Hematopoietic multipotent progenitor cell (in vitro differentiated cells): ENCODE results near the gene FAM53B. TPM values are rescaled to one million over a fixed set of nuclear protein-coding genes. Genes with fewer than 3 reads are reported as not detected.

Experiments
- DNase-seq, 3 donors: peaks; one replicate each; pipeline ENCODE4 v3.0.0-alpha.2; 2011 to 2015; ENCODE audit warnings: low read depth in 2 of 3, low spot score in 2 of 3
- total RNA-seq: library from RNA; depleted of rRNA; stranded (reverse); fragments of >200 nt; gene quantifications from one replicate; pipeline ENCODE4 v1.2.3, GENCODE V29; 2012

The FAM53B gene
- total RNA-seq, 1 donor: 32.9 TPM

DNA sequence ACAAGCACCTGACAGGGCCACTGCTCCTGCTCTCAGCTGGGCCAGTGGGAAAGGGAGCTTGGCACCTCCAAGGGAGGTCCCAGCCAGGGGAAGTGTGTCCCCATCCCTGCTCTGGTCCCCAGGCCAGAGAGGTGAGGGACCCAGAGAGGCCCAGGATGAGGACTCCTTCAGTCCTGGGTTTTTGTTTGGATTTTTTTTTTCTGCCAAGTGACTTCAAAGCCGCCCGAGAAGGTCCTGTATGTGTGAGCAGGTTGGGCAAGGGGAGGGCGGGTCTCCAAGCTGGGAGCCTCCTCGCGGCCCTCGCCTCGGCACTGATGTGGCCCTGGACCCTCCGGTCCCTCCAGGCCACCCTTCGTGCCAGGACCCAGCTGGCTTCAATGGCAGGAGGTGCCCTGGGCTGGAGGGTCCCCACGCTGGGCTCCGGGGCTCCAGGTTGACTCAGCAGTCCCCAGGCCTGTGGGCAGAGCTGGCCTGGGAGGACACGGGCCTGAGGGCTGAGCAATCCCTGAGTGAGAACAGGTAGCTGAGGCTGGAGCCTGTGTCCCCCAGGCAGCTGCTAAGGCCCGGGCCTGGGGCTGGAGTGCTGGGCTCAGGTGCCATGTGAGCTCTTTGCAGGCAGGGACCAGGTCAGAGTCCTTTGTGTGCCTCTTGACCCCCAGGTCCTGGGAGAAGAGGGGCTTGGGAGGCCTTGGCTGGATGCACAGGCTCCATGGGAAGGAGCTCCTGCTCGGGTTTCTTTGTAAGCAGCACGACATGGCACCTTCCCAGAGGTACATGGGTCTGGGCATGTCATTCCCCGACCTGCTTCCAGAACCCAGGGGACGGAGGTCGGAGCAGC, 140.6 kb downstream of the FAM53B start:
- no peak for DNase-seq

DNA sequence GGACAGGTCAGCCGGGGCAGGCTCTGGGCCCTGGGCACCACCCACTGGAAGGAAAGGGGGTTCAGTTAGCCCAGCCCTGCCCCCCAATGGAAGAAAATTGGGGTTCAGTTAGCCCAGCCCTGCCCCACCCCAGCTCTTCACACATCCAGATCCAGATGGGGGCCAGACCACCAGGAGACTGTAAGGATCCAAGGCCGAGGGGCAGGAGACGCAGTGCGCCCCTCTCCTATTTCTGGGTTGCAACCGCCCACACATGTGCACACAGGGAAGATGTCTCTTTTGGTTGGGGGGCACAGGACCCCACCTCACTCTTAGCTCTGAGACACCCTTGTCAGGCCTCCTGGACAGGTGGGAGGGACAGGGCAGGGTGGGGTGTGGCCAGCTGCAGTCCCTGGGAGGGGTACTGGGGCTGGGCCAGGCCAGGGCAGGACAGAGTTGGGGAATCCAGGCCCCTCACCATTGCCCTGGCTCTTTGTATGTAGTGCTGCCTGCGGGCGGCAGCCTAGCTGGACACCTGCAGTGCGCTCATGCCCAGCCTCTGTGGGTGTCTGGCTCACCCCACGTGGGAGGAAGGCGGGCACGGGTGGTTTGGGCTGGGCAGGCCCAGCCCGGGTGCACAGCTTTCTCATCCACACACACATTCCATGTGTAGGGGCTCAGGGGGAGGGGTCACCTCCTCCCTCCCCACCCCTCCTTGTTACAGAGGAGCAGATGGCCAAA, 141.4 kb downstream of the FAM53B start:
- no peak for DNase-seq

DNA sequence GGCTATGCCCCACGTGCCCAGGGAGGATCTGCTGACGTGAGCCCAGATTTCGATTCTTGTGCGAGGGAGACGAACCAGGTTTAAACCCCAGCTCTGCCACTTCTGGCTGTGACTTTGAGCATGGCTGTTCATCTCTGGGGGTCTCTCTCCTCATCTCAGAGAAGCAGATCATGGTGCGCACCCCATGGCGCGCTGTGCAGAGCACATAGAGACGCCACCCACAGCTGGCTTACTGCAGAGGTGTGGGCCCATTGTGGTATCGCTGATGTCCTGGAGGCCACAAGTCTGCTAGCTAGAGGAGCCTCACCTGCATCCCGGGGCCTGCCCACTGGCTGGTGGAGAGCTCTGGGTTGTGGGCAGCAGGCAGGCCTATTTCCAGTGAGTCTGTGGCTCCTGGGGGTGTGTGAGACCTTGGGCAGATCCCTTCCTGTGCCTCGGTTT, 142.0 kb downstream of the FAM53B start:
- no peak for DNase-seq

DNA sequence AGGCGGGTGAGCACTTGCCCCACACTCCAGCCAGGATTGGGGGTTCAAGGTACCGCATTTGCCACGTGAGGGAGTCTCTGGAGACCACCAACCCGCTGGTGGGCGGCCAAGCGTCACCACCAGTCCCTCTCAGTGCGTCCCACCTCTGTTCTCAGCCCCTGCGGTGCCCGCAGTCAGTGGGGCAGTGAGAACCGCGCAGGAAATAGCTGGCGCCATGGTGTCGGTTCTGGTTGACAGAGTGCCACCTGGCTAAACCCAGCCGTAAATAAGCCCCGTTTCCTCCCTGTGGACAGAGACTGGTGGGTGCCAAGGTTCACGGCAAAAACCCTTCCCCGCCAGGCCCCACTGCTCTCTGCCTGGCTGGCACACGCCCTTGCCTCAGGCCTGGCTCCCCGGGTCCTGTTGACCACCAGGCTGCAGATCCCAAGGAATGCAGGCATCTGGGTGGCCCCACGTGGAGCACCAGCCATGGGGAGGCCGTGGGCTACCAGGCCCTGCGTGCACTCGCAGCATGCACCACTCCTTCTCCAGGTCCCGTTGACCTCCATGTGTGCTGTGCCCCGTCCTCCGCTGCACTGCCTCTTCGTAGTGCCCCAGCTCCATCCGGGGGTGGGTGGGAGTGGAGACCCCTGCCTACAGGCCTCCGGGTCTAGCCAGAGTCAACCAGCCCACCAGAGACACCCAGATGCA, 142.6 kb downstream of the FAM53B start:
- no peak for DNase-seq

DNA sequence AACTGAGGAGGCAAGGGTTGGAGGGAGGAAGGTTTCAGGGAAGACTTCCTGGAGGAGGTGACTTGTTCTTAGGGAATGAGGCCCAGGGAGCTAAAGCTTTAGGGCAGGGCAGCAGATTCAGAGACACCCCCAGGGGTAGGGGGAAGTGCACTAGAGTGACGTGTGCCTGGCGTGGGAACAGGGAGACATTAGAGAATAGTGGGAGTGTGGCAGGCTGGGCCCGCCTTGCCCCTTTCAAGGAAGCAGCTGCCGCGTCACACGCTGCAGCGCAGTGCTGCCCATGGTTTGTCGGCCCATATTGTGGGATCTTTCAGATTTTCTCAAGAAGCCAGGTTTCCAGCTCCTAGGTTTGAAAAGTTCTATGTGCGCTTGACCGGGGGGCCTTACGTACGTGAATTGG, 143.2 kb downstream of the FAM53B start:
- DNase-seq: no peak

DNA sequence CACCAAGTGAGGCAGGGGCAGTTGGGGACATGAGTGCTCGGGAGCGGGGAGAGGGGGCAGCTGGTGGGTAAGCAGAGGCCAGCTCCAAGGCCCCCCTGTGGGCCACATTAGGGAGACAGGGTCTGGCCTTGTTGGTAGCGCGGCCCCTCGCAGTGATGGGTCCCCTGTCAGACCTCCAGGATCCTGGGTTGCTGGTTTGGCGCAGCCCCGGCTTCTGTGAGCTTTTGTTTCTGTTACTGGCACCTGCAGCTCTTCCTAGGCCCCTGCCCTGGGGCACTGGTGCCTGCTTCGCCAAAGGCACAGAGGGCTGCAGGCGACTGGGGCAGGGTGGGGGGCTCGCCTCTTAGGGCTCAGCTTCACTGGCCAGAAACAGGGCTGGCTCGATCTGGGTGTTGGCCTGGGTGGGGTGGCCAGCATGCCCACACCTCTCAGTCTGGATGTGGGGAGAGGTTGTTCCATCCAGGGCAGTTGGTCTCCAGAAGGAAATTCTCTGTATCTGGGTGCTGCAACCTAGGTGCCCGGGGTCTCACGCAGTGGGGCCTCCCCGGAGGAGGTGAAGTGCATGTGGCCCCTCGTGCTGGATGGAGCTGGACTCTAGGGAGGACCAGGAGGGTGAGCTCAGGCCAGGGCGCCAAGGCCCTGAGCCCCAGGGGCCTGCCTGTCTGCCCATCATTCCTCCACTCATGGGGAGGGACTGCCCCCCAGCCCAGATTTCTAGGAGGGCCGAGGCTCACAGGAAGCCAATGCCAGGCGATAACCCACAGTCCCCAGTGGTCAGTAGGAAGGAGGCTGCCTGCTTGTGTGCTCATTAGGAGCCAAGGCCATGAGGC, 143.9 kb downstream of the FAM53B start:
- DNase-seq: no peak

DNA sequence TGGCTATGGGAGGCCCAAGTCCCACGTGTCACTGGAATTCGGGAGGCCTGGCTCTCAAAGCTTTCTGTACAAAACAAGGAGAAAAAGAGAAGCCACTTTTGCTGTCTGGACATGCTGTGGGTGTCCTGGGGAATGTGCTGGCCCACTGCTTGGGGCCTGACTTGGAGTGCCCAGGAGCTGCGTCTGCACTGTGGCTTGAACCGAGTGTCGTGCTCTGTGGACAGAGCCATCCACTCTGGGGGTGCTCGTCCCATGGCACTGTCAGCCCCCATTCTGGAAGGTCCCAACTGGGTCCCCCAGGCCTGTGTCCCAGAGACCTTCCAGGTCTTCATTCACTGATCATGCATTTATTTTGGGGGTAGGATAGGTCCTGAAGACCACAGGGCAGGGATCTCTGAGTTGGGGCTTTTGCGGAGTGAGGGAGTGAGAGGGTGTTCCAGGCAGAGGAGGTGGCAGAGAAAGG, 144.6 kb downstream of the FAM53B start:
- DNase-seq: no peak

DNA sequence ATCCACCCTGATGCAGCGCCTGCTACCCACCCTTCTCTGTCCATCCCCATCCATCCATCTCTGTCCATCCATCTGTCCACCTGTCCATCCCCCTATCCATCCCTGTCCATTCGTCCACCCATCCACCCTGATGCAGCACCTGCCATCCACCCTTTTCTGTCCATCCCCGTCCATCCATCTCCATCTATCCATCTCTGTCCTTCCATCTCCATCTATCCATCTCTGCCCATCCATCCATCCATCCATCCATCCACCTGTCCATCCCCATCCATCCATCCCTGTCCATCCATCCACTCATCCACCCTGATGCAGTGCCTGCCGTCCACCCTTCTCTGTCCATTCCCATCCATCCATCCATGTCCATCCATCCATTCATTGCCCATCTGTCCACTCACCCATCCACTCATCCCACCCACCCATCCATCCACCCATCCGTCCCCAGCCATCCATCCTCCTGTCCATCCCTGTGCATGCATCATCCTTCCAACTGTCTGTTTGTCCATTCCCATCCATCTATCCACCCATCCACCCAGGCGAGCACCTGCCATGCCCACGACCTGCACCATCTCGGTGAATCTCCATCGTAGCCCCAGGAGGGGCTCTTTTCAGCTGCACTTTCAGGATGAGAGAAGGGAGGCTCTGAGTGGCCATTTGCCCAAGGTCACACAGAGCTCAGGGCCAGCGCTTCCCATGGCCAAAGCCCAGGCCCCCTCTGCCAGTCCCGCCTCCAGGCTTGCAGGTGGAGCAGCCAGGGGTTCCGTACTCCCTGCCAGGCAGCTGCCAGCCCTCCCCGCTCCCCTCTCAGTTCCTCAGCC, 145.2 kb downstream of the FAM53B start:
- no peak for DNase-seq

DNA sequence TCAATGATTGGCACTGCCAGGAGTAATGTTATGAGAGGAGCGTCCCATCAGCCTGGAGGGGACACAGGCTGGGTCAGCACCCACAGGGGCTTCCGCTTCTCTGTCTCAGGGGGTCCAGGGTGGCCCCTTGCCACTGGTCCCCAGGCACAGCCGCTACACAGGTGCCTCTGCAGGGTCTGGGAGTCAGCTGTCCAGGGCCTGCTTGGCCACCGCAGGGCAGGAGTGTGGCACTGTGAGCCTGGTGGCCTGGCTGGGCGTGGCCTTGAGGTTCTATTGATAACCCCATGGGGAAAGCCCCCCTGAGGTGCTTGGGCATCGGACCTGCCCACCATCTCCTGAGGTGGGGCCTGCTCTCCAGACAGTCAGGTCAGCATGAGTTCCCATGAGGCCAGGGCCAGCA, 146.0 kb downstream of the FAM53B start:
- DNase-seq: no peak

DNA sequence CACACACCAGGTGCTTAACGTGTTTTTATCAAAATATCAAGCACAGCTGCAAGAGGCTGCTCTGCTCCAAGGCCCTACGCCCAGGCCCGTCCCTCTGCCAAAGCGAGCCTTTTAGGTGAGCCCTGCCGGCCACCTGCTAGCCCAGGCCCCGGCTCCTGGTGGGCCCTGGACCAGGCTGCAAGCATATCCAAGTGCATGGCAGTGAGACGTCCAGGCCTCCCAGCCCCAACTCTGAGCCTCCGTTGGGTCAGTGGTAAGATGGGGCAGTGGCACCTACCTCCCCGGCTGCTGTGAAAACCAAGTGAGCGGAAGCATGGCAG, 146.4 kb downstream of the FAM53B start:
- no peak for DNase-seq

DNA sequence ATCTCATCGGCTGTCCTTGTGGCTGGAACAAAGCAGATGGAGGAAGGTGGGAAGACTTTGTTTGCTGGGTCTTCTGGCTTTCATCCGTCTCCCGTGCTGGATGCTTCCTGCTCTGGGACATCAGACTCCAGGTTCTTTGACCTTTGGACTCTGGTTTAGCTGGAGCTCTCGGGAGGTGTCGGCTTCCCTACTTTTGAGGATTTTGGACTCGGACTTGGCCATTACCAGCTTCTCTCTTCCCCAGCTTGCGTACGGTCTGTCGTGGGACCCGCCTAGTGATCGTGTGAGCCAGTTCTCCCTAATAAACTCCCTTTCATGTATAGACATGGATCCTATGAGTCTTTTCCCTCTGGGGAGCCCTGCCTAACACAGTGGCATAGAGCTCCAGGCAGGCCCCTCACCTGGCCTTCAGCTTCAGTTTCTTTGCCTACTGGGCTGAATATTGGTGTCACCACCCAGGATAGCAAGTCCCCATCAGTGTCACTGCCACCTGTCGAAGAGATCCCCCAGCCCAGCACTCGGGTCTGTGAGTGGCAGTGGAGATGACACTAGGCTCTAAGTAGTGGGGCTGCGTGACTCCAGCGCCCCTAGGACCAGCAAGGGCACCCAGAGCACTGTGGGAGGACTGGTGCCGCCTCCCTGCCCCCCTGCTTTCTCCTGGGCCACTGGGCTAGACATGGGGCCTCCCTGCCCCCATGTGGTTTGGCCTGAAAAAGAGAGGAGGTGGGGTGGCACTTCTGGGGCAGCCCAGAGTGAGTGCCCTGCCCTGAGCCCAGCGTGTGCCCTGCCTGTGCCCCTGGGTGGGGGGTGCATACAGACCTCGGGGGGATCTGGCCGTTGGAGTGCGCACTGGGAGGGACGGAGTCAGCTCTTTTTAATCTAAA, 147.0 kb downstream of the FAM53B start:
- DNase-seq: no peak

DNA sequence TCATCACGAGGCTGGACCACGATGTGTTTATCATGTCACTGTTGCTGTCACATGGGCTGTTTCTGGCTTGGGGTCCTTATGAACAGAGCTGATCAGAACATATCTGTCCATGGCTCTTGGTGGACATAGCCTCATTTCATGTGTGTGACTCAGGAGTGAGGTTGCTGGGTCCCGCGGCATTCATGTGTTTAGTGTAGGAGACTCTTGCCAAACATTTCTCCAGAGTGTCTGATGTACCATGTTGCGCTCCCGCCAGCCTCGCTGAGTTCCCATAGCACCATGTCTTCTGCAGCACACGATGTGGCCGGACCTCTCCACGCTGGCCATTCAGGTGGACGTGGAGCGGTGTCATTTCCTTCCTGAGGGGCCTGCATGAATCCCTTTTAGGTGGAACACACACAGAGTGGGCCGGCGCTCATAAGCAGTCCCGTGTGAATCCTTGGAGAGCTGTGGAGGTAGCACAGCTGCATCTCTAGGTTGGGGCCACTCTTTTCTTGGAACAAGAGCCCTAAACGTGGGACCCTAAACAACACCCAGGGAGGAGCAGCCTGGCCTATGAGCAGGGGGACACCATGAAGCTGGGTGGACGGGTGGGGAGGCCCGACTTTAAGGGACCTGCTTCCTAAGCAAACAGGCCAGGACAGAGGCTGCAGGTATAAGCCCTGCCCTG, 147.9 kb downstream of the FAM53B start:
- DNase-seq: no peak

DNA sequence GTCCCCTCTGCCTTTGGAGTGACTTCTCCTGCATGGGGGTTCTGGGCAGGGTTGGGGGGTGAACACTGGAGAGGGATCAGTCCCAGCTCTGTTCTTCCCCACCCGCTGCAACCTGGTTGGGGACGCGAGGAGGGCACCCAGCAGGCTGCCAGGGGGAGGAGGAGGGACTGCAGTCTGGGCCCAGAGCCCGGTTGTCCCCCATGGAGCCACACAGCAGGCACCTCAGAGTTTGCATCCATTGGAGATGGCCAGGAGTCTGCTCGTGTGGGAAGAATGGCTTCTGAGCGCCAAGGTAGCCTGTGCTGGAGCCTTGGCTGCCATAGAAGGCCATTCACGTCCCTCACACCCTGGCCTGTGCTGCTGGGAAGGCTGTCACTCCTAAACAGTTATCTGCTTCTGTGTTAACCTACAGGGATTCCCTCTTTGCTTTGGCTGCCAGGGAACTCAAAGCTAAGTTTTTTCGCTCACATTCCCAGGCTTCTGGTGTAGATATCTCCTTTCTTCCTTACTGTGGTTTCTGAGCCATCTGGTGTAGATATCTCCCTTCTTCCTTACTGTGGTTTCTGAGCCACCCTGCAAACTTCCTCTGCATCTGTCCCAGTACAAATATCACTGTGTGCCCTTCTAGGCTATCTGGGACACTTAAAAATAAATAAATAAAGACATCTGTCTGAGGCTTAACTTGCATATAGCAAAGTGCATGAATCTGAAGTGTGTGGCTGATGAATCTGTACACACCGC, 148.9 kb downstream of the FAM53B start:
- peak in 1 of 3 donors; percentile 31 for DNase-seq

DNA sequence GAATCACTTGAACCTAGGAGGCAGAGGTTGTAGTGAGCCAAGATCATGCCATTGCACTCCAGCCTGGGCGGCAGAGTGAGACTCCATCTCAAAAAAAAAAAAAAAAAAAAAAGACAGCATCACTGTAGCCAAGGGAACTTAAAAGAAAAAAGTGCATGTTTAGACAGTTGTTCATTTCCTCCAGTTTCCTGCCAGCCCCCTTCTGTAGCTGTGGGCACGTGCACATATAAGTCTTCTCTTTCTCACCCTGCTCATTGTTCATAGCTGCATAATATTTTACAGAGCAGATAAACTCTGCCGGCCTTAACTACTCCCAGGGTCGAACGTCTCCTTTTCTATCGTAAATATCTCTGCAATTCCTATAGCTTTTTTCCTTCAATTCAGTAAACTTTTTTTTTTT, 149.9 kb downstream of the FAM53B start:
- no peak for DNase-seq

DNA sequence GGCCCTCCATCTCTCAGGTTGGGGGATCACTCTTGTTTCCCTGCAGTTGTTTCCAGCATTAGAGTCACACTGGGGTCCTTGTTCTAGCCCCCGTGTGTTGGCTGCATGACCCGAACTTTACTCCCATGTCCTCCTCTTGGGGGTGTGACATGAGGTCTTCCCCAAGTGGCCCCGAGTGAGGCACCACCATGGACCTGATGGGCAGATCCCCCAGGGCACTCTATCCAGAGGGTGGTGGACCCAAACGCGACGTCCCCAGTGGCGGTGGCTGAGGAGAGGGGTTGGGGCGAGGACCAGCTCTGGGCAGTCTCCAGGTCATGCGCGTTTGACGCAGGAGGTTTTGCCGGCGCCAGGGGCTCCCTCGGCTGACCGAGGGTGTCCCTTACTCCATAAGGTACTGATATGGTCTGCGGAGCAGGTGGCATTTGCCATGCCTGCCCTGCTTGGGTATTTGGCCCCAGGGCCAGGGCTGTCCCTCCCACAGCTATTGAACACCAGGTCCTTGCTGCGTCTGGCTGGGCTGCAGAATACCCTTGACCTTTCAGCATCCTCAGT, 150.7 kb downstream of the FAM53B start:
- DNase-seq: no peak

DNA sequence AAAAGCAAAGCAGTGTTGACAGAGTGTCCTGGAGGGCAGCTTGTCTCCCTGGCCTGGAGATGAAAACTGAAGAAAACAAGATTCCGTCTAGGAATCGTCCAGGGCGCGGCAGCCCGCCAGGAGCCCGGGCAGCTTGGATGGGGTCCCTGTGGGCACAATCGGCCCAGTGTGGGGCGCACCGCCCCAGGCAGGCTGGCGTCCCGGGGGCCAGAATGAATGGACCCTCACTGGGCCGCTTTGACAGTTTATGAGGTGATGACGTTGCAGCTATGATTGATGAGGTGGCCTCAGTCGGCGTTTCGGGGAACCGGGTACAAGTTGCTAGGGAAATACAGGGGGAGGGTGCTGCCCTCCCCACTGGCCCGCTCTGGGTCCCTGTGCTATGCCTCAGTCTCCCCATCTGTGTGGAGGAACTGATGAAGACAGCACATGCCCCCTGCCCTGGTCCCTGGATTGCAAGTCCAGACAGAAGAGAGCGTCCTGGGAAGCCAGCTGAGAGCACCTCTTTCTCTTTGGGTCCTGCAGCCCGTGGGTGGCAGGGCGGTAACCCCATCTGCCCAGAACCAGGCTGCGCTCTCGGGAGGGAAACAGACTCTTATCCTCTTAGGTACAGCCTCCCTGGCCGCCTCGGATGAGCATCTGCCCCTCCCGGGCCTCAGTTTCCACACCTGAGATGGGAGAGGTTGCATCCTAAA, 151.3 kb downstream of the FAM53B start:
- DNase-seq: no peak

DNA sequence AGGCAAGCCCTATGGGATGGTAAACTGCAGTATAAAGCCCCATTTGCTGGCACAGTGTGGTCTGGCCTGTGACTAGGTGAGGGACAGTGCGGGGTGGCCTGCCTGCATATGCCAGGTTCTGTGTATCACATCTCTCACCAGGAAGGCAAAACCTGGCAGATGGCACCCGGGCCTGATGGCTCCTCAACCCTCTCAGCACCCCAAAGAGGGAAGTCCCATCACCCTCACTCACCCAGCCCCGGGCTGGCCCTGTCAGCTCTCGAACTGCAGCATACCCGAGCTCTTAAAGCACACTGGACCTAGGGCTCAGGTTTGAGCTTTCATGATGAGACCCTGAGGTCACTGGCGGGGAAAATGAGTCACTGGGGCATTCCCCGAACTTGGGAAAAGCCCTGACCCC, 152.1 kb downstream of the FAM53B start:
- DNase-seq: no peak
